HCT116 (cell line): ENCODE measurements around the gene PIM1. TPM values are rescaled to one million over a fixed set of nuclear protein-coding genes. Genes with fewer than 3 reads are reported as not detected.

ENCODE experiments used
- ATAC-seq: fragments of 200-7000 bp; cut with Tn5 transposase; 2 replicates; pipeline ENCODE4 v1.9.1; 2020; ENCODE audit warnings: mild to moderate bottlenecking, moderate library complexity
- BruUV-seq: library from RNA; stranded (reverse); fragments of 400-500 nt; replicated peaks from 2 replicates; lab custom pipeline; 2021; lab: Mats Ljungman, UMichigan
- CTCF ChIA-PET: fragments of 300-600 bp; sonication (Branson Sonifier 250); formaldehyde crosslinking; loops from one replicate; lab custom pipeline; 2021; ENCODE audit warnings: antibody characterized with exemption; lab: Charles Lee
- POLR2A ChIA-PET: fragments of 300-600, 350-600 bp; sonication (Branson Sonifier 250); formaldehyde crosslinking; loops from one replicate; lab custom pipeline; 2021; ENCODE audit warnings: antibody characterized with exemption; lab: Charles Lee
- RAD21 ChIA-PET, 2 experiments: fragments of 300-600 bp; sonication (Branson Sonifier 250); formaldehyde crosslinking; loops; one replicate each; lab custom pipeline; 2023; ENCODE audit warnings: low total read pairs in 2 of 2; ENCODE audit not compliant: uncharacterized antibody in 2 of 2, unreplicated experiment in 2 of 2, low non-redundant PET in 1 of 2; lab: Charles Lee
- DNase-seq: peaks from one replicate; pipeline ENCODE4 v3.0.0-alpha.2; 2010; ENCODE audit warnings: low read depth, low spot score
- H2AFZ ChIP-seq: fragments of 200-600 bp; shearing (Covaris generic), sonication (generic); 2 replicates; pipeline ENCODE4 v1.6.1; 2017; ENCODE audit warnings: low read depth, mixed run types, mixed read lengths, antibody characterized with exemption, low read length; ENCODE audit not compliant: poor library complexity, severe bottlenecking
- H3K27ac ChIP-seq: 2 replicates; pipeline ENCODE4 v1.5.1; 2012; ENCODE audit warnings: low read depth, low read length
- H3K27me3 ChIP-seq: fragments of 200-600 bp; sonication (generic); 2 replicates; pipeline ENCODE4 v1.6.1; 2016; ENCODE audit warnings: mixed run types, low read length, mixed read lengths; ENCODE audit not compliant: insufficient read depth
- H3K36me3 ChIP-seq, 2 experiments: fragments of 200-500 bp in 1 of 2; fragments of 200-600 bp in 1 of 2; sonication (Bioruptor generic) in 1 of 2; sonication (generic) in 1 of 2; 2 replicates each; pipeline versions ENCODE4 v1.5.1 to v1.6.1; 2014 to 2016; ENCODE audit warnings: low read length in 2 of 2, inconsistent platforms in 1 of 2, mixed read lengths in 1 of 2, mixed run types in 1 of 2; ENCODE audit not compliant: insufficient read depth in 2 of 2, control insufficient read depth in 1 of 2
- H3K4me1 ChIP-seq, 2 experiments: fragments of 200-600 bp in 1 of 2; sonication (generic) in 1 of 2; 2 replicates each; pipeline versions ENCODE4 v1.5.1 to v1.6.1; 2012 to 2017; ENCODE audit warnings: low read length in 2 of 2, inconsistent platforms in 1 of 2, mild to moderate bottlenecking in 1 of 2, mixed read lengths in 1 of 2, mixed run types in 1 of 2, moderate library complexity in 1 of 2; ENCODE audit not compliant: insufficient read depth in 2 of 2, control insufficient read depth in 1 of 2
- H3K4me2 ChIP-seq: fragments of 200-600 bp; sonication (generic); 2 replicates; pipeline ENCODE4 v1.6.1; 2017; ENCODE audit warnings: mixed run types, low read length, mixed read lengths
- H3K4me3 ChIP-seq, 2 experiments: fragments of 200-600 bp in 1 of 2; sonication (generic) in 1 of 2; replicated peaks in 1 of 2; 2 replicates each; pipeline ENCODE4 v1.5.1; 2011 to 2016; ENCODE audit warnings: low read length in 2 of 2, control low read depth in 1 of 2, low read depth in 1 of 2, mild to moderate bottlenecking in 1 of 2, mixed read lengths in 1 of 2, mixed run types in 1 of 2
- H3K79me2 ChIP-seq: fragments of 200-600 bp; sonication (generic); 2 replicates; pipeline ENCODE4 v1.6.1; 2017; ENCODE audit warnings: mild to moderate bottlenecking, mixed run types, low read length, moderate library complexity, mixed read lengths; ENCODE audit not compliant: insufficient read depth
- H3K9ac ChIP-seq: fragments of 200-600 bp; sonication (generic); 2 replicates; pipeline ENCODE4 v1.6.1; 2016; ENCODE audit warnings: low read length, mixed read lengths
- H3K9me2 ChIP-seq: fragments of 200-600 bp; sonication (generic), shearing (Covaris generic); 2 replicates; pipeline ENCODE4 v1.6.1; 2017; ENCODE audit warnings: mixed run types, mild to moderate bottlenecking, moderate library complexity; ENCODE audit not compliant: insufficient read depth
- H3K9me3 ChIP-seq, 2 experiments: fragments of 200-500 bp in 1 of 2; fragments of 200-600 bp in 1 of 2; sonication (Bioruptor generic) in 1 of 2; sonication (generic) in 1 of 2; 2 replicates each; pipeline ENCODE4 v1.6.1; 2014 to 2017; ENCODE audit warnings: low read length in 2 of 2, mixed read lengths in 2 of 2, inconsistent platforms in 1 of 2, low read depth in 1 of 2, mild to moderate bottlenecking in 1 of 2, mixed run types in 1 of 2, moderate library complexity in 1 of 2; ENCODE audit not compliant: control insufficient read depth in 1 of 2, insufficient read depth in 1 of 2
- H4K20me1 ChIP-seq: fragments of 200-600 bp; sonication (generic), shearing (Covaris generic); 2 replicates; pipeline ENCODE4 v1.6.1; 2017; ENCODE audit warnings: mixed run types, mild to moderate bottlenecking, moderate library complexity; ENCODE audit not compliant: insufficient read depth
- POLR2A ChIP-seq: IDR thresholded peaks from 2 replicates; pipeline ENCODE4 v1.7.0; 2011; ENCODE audit warnings: borderline replicate concordance; ENCODE audit not compliant: insufficient read depth, insufficient read length; ENCODE audit errors: extremely low read depth
- SRF ChIP-seq: IDR thresholded peaks from 2 replicates; pipeline ENCODE4 v1.6.1; 2012; ENCODE audit warnings: low read depth
- intact Hi-C: fragments of 100-400 bp; cut with micrococcal nuclease; formaldehyde crosslinking; loops from 2 replicates; pipeline ENCODE4 v1.10.0; 2022
- total RNA-seq: library from RNA; stranded (reverse); gene quantifications from one replicate; pipeline ENCODE4 v1.2.1, GENCODE V29; 2021; ENCODE audit not compliant: unreplicated experiment
- TF ChIP-seq, protein P1 (sequence below): IDR thresholded peaks from 2 replicates; pipeline ENCODE4 v1.6.1; 2012; ENCODE audit warnings: low read depth

Gene PIM1
- total RNA-seq, 1 experiment from 2014 or later = 26.2 TPM

- H3K4me2 ChIP-seq = peak overlapping the region; percentile 79
- H4K20me1 ChIP-seq = no peaks in the 10 kb centered on the region
- ChIA-PET CTCF (interaction anchor here (0.7 to 1.2 kb wide), 3 partner anchors 11 to 203 kb away, joined by 4 to 6 read pairs (median 4); no protein-coding TSS in a partner anchor), RAD21 (interaction anchor here (0.6 to 0.7 kb wide), 2 partner anchors 11 to 52 kb away, joined by 3 read pairs; no protein-coding TSS in a partner anchor), POLR2A (no interaction called here)
- H3K4me1 ChIP-seq = peaks cover 12 to 21% of the 10 kb centered on the region in 2 experiments
- intact Hi-C loops = no loop called here
- ATAC-seq = no peak; the same call in 1 of the 2 replicates
- H2AFZ ChIP-seq = peak overlapping the region; percentile 96
- no peak for DNase-seq
- no peaks in the 10 kb centered on the region for H3K9me3 ChIP-seq
- peak overlapping the region; percentile 71; the same call in 1 of the 2 replicates for H3K27ac ChIP-seq
- BruUV-seq = no TSS peak
- H3K4me3 ChIP-seq = peak overlapping the region; percentile 50 to 56
- no peaks in the 10 kb centered on the region for H3K9me2 ChIP-seq
- TF ChIP-seq POLR2A (no peak), SRF (no peak)
- TF ChIP-seq, protein P1, sequence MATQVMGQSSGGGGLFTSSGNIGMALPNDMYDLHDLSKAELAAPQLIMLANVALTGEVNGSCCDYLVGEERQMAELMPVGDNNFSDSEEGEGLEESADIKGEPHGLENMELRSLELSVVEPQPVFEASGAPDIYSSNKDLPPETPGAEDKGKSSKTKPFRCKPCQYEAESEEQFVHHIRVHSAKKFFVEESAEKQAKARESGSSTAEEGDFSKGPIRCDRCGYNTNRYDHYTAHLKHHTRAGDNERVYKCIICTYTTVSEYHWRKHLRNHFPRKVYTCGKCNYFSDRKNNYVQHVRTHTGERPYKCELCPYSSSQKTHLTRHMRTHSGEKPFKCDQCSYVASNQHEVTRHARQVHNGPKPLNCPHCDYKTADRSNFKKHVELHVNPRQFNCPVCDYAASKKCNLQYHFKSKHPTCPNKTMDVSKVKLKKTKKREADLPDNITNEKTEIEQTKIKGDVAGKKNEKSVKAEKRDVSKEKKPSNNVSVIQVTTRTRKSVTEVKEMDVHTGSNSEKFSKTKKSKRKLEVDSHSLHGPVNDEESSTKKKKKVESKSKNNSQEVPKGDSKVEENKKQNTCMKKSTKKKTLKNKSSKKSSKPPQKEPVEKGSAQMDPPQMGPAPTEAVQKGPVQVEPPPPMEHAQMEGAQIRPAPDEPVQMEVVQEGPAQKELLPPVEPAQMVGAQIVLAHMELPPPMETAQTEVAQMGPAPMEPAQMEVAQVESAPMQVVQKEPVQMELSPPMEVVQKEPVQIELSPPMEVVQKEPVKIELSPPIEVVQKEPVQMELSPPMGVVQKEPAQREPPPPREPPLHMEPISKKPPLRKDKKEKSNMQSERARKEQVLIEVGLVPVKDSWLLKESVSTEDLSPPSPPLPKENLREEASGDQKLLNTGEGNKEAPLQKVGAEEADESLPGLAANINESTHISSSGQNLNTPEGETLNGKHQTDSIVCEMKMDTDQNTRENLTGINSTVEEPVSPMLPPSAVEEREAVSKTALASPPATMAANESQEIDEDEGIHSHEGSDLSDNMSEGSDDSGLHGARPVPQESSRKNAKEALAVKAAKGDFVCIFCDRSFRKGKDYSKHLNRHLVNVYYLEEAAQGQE = no peak
- H3K36me3 ChIP-seq = no peaks in the 10 kb centered on the region
- no peaks in the 10 kb centered on the region for H3K79me2 ChIP-seq
- peak overlapping the region; percentile 24 for H3K9ac ChIP-seq
- H3K27me3 ChIP-seq = no peaks in the 10 kb centered on the region
Measured at GRCh38 chr6:37221585-37222124, 51.7 kb downstream of the PIM1 start.
